Hematopoietic multipotent progenitor cell treated with erythropoietin and hydrocortisone succinate and interleukin-3 and kit ligand, for 17 days (in vitro differentiated cells): ENCODE data around the gene IST1.

Experiments used
- DNase-seq: peaks from one replicate; pipeline ENCODE4 v3.0.0-alpha.2; 2015; ENCODE audit warnings: low spot score

The IST1 gene

DNA sequence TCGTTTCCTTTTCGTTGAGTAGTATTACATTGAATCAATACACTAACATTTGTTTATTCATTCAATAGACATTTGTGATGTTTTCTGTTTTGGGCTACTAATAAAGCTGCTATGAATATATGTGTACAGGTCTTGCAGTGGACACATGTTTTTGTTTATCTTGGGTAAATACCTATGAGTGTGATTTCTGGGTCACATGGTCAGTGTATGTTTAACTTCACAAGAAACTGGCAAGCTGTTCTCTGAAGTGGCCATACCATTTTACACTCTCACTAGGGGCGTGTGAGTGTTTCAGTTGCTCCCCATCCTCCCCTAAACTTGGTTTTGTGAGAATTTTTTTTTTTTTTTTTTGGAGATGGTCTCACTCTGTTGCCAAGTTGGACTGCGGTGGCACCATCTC lies 69.9 kb downstream of the IST1 start:
- DNase-seq, result no peak

DNA sequence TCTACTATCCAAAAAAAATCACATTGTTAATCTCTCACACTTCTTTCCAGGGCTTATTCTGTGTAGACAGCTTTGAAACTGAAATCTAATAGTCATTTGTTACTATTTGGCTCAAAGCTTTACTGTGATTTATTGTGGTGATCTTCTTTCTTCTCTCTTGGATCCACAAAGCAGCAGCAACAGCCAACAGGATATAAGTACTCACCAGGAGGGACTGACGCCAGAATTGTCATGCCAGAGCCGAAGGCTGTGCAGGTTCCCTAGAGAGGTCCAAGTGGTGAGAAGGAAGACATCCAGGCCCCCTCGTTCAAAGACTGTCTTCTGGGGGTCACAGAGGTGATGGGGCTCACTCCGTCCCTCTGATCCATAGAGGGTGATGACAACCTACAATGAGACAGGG lies 71.6 kb downstream of the IST1 start:
- DNase-seq, result no peak

DNA sequence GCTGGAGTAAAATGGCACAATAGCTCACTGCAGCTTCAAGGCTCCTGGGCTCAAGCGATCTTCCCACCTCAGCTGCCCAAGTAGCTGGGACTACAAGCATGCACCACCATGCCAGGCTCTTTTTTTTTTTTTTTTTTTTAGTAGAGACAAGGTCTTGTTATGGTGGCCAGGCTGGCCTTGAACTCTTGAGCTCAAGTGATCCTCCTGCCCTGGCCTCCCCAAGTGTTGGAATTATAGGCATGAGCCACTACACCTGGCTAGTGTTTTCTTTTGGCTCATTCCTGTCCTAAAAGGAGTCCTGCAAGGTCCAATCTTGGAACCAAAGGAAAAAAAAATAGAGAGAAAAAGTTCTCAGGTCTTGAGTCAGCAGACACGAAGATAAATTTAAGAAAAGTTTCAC lies 74.0 kb downstream of the IST1 start:
- no peak for DNase-seq

DNA sequence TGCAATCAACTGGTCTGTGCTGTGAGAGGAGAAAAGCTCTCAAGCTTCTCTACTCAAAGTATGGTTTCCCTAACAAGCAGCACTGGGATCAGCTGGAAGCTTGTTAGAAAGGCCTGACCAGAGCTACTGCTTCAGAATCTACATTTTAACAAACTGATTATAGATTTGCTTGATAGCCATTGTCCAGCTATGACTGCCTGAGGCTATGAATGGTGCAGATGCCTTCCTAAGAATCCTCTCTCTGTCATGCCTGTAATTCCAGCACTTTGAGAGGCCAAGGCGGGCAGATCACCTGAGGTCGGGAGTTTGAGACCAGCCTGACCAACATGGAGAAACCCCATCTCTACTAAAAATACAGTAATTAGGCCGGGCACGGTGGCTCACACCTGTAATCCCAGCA lies 76.2 kb downstream of the IST1 start:
- DNase-seq, result no peak

DNA sequence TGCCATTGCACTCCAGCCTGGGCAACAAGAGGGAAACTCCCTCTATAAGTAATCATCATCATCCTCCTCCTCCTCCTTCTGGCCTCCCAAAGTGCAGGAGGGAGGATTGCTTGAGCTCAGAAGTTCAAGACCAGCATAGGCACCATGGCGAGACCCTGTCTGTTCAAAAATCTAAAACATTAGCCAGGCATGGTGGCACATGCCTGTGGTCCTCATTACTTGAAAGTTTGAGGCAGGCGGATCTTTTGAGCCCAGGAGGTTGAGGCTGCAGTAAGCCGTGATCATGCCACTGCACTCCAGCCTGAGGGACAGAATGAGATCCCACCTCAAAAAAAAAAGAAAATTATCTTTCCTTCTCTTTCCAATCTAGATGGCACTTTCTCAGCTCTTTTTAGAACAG lies 77.0 kb downstream of the IST1 start:
- no peak for DNase-seq

DNA sequence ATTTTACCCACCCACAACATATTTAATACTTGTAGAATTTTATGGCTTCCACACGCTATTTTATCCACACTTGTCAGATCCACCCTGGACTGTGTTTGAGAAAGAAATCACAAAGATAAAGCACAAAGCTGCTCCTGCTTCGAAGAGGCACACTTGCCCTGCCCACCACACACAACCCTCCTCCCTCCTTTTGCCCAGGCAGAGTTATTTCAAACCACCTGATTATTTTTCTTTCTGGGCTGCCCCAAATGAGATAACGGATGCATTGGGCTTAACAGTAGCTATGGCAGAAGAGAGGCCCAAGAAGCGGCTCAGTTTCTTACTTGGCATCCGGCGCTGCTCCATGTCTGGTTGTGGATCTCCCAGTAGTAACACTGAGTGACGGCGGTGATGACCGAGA lies 77.7 kb downstream of the IST1 start:
- no peak for DNase-seq

DNA sequence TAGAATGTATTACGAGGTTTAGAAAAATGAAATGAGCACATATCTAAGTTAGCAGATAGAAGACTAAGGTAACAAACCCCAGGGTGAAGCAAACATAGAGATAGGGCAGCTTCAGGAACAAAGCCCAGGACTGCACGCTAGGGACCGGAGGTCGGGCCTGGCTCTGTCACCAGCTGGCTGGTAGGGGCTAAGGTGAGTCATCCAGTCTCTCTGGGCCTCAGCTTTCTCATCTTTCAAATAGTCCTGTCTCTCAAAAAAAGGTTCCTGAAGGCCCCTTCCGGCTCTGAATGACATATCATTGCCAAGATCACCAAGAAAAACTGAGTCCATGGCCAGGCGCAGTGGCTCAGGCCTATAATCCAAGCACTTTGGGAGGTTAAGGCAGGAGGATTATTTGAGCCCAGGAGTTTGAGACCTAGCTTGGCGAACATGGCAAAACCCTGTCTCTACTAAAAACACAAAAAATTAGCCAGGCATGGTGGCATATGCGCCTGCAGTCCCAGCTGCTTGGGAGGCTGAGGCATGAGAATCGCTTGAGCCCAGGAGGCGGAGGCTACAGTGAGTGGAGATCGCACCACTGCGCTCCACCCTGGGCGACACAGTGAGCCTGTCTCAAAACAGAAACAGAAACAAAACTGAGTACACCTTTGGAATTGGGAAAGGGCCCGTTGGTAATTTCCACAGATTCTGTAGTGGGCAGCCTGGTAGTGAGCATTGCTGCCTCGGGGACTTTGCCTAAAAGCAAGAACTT lies 78.9 kb downstream of the IST1 start:
- DNase-seq, result no peak
